Measurements from ENCODE around the gene PMP22. TPM values are rescaled to one million over a fixed set of nuclear protein-coding genes. Genes with fewer than 3 reads are reported as not detected.

Gene PMP22
- total RNA-seq, 2 experiments from 2014 or later = not detected

DNA sequence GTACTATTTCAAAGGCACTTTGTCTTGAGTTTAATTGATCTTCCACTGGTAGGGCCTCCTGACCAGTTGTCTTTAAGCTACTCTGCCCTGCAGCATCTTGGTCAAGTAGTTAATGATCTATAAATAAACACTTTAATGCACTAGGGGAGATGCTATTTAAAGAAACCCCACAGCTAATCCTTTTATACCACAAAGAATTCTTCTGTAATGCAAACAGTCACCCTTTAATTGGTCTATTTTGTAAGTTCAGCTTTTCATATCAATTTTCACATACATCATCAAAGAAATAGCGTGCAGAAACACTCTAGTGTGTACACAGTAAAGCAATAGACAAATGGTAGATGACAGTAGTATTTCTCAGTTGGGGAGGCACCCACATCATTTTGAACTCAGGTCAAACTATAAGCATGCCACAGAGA is 70.3 kb downstream of the PMP22 start:
- ATAC-seq (ENCODE audit: poor library complexity) (no peak), DNase-seq (no peak)
- intact Hi-C loops (cut with DNase I, micrococcal nuclease) = no loop called here
- no peak overlapping the region for H3K27ac Mint-ChIP-seq
- Histone ChIP-seq H3K27me3 (ENCODE audit: control insufficient read depth in 1 of 2, insufficient read depth in 2 of 2, low read length in 2 of 2) (peaks cover 4 to 7% of the 10 kb centered on the region in 2 experiments), H3K4me1 (ENCODE audit: insufficient read depth, low read length) (no peaks in the 10 kb centered on the region), H3K9me3 (ENCODE audit: control insufficient read depth in 1 of 2, insufficient read depth in 1 of 2, low read length in 2 of 2) (peaks cover 8 to 10% of the 10 kb centered on the region in 2 experiments), H3K36me3 (ENCODE audit: insufficient read depth, low read length) (no peaks in the 10 kb centered on the region), H3K27ac (ENCODE audit: low read depth in 1 of 2, low read length in 2 of 2) (no peak overlapping the region), H3K4me3 (ENCODE audit: low read length) (no peak overlapping the region)
- TF ChIP-seq, protein P1, sequence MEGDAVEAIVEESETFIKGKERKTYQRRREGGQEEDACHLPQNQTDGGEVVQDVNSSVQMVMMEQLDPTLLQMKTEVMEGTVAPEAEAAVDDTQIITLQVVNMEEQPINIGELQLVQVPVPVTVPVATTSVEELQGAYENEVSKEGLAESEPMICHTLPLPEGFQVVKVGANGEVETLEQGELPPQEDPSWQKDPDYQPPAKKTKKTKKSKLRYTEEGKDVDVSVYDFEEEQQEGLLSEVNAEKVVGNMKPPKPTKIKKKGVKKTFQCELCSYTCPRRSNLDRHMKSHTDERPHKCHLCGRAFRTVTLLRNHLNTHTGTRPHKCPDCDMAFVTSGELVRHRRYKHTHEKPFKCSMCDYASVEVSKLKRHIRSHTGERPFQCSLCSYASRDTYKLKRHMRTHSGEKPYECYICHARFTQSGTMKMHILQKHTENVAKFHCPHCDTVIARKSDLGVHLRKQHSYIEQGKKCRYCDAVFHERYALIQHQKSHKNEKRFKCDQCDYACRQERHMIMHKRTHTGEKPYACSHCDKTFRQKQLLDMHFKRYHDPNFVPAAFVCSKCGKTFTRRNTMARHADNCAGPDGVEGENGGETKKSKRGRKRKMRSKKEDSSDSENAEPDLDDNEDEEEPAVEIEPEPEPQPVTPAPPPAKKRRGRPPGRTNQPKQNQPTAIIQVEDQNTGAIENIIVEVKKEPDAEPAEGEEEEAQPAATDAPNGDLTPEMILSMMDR (IDR thresholded peaks at IDR 0.05) = no peak
- peaks cover 4% of the 10 kb centered on the region for H3K9me3 Mint-ChIP-seq
- ChIA-PET CTCF (no interaction called here), POLR2A (no interaction called here)
- no peak overlapping the region for H3K4me3 Mint-ChIP-seq
- H3K36me3 Mint-ChIP-seq (ENCODE audit: low read depth) = no peaks in the 10 kb centered on the region
- peaks cover 29% of the 10 kb centered on the region for H3K27me3 Mint-ChIP-seq
- no peaks in the 10 kb centered on the region for H3K4me1 Mint-ChIP-seq (ENCODE audit: low read depth)

DNA sequence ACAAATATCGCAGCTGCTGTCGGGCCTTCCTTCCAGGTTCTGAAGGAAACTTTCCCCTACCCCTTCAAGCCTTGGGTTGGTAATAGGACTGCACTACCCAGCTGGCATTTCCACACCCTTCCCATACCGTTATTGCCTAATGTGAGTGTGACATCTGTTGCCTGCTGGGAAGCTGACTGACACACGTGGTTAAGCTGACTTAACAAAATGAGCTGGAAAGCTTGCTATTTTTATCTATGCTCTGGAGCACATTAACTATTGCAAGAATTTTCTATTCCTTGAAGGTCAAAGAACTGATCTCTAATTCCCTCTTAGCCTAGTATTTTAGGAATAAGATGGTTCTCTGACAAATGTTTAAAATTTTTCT is 79.5 kb downstream of the PMP22 start:
- ATAC-seq (ENCODE audit: poor library complexity) (no peak), DNase-seq (peak in 1 of 14 experiments; percentile 1)
- no peaks in the 10 kb centered on the region for H3K4me1 ChIP-seq (ENCODE audit: insufficient read depth, low read length)
- TF ChIP-seq, protein P1 (IDR thresholded peaks at IDR 0.05) = no peak
- H3K4me1 Mint-ChIP-seq (ENCODE audit: low read depth) = no peaks in the 10 kb centered on the region
- no peak overlapping the region for H3K4me3 ChIP-seq (ENCODE audit: low read length)
- peaks cover 0 to 6% of the 10 kb centered on the region in 2 experiments for H3K27me3 ChIP-seq (ENCODE audit: control insufficient read depth in 1 of 2, insufficient read depth in 2 of 2, low read length in 2 of 2)
- H3K4me3 Mint-ChIP-seq = no peak overlapping the region
- H3K27me3 Mint-ChIP-seq = peaks cover 16% of the 10 kb centered on the region
- no peak overlapping the region for H3K27ac Mint-ChIP-seq
- no peaks in the 10 kb centered on the region for H3K36me3 ChIP-seq (ENCODE audit: insufficient read depth, low read length)
- ChIA-PET CTCF (no interaction called here), POLR2A (no interaction called here)
- H3K9me3 ChIP-seq (ENCODE audit: control insufficient read depth in 1 of 2, insufficient read depth in 1 of 2, low read length in 2 of 2) = no peaks in the 10 kb centered on the region
- no peak overlapping the region for H3K27ac ChIP-seq (ENCODE audit: low read depth in 1 of 2, low read length in 2 of 2)
- no peaks in the 10 kb centered on the region for H3K9me3 Mint-ChIP-seq
- no peaks in the 10 kb centered on the region for H3K36me3 Mint-ChIP-seq (ENCODE audit: low read depth)
- intact Hi-C loops (cut with DNase I, micrococcal nuclease) = no loop called here

DNA sequence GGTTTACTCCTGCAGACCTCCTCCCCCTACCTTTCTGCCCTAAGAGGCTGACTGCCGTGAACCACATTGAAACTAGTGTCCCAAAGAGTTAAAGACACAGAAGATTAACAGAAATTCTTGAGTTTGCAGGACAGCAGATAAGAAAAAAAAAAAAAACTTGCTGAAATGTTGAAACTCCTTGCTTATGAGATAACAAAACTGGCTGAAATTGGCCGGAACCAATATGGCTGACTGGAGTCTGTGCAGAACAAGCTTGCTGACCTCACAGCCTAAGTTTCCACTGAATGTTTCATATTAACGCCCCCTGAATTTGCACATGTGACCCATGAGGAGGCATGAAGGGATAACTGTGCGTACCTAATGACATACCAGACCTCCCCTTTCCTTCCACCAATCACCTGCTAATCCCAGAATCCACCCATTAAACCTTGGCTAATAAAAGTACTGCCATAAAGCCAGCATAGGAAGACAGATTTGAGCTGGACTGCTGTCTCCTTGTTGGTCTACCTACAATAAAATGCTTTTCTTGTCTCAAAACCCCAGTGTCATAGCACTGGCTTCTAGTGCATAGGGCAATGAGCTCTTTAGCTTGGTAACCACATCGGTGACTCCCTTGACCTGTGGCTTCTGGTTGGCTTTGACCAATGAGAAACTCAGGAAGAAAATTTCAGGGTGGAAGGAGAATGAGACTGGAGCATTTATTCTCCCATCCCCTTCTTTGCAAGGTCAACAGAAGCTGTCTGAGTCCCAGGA is 80.1 kb downstream of the PMP22 start:
- peaks cover 16% of the 10 kb centered on the region for H3K27me3 Mint-ChIP-seq
- H3K27ac ChIP-seq (ENCODE audit: low read depth in 1 of 2, low read length in 2 of 2) = no peak overlapping the region
- ChIA-PET POLR2A (no interaction called here), CTCF (no interaction called here)
- no peaks in the 10 kb centered on the region for H3K9me3 ChIP-seq (ENCODE audit: control insufficient read depth in 1 of 2, insufficient read depth in 1 of 2, low read length in 2 of 2)
- intact Hi-C loops (cut with DNase I, micrococcal nuclease) = no loop called here
- H3K9me3 Mint-ChIP-seq = no peaks in the 10 kb centered on the region
- ATAC-seq (ENCODE audit: poor library complexity) (no peak), DNase-seq (no peak)
- H3K4me3 Mint-ChIP-seq = no peak overlapping the region
- H3K27ac Mint-ChIP-seq = no peak overlapping the region
- H3K4me1 ChIP-seq (ENCODE audit: insufficient read depth, low read length) = no peaks in the 10 kb centered on the region
- no peaks in the 10 kb centered on the region for H3K36me3 Mint-ChIP-seq (ENCODE audit: low read depth)
- H3K4me3 ChIP-seq (ENCODE audit: low read length) = no peak overlapping the region
- no peaks in the 10 kb centered on the region for H3K36me3 ChIP-seq (ENCODE audit: insufficient read depth, low read length)
- H3K4me1 Mint-ChIP-seq (ENCODE audit: low read depth) = no peaks in the 10 kb centered on the region
- TF ChIP-seq, protein P1 (IDR thresholded peaks at IDR 0.05) = no peak
- H3K27me3 ChIP-seq (ENCODE audit: control insufficient read depth in 1 of 2, insufficient read depth in 2 of 2, low read length in 2 of 2) = peaks cover 0 to 6% of the 10 kb centered on the region in 2 experiments

Data from CD4-positive, alpha-beta T cell (primary cell).